ENCODE data around the gene F7.
"Not testable (repeated sequence)": the region's sequence is repeated elsewhere in the genome, so short reads cannot be mapped to it uniquely, and the experiment has no call there.

The F7 gene

DNA sequence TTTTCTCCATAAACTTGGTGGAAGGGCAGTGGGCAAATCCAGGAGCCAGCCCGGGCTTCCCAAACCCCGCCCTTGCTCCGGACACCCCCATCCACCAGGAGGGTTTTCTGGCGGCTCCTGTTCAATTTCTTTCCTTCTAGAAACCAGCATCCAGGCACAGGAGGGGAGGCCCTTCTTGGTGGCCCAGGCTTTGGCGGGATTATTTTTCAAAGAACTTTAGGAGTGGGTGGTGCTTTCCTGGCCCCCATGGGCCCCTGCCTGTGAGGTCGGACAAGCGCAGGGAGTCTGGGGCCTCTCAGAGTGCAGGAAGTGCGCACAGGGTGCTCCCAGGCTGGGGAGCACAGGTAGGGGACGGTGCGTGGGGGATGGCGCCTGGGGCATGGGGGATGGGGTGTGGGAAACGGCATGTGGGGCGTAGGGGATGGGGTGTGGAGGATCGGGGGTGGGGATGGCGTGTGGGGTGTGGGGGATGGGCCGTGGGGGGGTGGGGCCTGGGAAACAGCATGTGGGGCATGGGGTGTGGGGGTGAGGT lies 396 bp downstream of the F7 start:
- DNase-seq: no peak

DNA sequence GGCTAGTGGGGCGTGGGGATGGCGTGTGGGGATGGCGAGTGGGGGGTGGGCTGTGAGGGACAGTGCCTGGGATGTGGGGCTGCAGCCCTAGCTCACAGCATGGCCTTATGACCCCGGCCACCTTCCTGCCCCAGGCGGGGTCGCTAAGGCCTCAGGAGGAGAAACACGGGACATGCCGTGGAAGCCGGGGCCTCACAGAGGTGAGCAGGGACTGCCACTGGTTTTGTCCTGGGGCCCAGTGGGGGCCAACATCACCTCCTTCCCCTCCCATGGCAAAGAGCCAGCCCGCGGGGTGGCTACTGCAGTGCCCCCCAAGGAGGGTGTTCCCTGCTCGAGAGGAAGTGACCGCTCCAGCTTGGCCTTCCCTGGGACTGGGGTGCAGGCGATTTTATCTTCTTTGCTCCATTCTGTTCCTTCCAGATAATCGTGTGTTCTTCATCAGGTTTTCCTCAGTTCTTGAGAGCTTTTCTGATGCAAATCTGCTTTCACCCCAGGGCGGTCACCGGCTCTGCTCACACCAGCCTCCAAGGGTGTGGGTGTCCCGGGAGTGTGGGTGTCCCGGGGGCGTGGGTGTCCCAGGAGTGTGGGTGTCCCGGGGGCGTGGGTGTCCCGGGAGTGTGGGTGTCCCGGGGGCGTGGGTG lies 1.2 kb downstream of the F7 start:
- no peak for DNase-seq

DNA sequence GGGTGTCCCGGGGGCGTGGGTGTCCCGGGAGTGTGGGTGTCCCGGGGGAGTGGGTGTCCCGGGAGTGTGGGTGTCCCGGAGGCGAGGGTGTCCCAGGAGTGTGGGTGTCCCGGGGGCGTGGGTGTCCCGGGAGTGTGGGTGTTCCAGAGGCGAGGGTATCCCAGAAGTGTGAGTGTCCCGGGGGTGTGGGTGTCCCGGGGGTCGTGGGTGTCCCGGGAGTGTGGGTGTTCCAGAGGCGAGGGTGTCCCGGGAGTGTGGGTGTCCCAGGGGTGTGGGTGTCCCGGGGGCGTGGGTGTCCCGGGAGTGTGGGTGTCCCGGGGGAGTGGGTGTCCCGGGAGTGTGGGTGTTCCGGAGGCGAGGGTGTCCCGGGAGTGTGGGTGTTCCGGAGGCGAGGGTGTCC lies 2.9 kb downstream of the F7 start:
- not testable (repeated sequence) for DNase-seq

DNA sequence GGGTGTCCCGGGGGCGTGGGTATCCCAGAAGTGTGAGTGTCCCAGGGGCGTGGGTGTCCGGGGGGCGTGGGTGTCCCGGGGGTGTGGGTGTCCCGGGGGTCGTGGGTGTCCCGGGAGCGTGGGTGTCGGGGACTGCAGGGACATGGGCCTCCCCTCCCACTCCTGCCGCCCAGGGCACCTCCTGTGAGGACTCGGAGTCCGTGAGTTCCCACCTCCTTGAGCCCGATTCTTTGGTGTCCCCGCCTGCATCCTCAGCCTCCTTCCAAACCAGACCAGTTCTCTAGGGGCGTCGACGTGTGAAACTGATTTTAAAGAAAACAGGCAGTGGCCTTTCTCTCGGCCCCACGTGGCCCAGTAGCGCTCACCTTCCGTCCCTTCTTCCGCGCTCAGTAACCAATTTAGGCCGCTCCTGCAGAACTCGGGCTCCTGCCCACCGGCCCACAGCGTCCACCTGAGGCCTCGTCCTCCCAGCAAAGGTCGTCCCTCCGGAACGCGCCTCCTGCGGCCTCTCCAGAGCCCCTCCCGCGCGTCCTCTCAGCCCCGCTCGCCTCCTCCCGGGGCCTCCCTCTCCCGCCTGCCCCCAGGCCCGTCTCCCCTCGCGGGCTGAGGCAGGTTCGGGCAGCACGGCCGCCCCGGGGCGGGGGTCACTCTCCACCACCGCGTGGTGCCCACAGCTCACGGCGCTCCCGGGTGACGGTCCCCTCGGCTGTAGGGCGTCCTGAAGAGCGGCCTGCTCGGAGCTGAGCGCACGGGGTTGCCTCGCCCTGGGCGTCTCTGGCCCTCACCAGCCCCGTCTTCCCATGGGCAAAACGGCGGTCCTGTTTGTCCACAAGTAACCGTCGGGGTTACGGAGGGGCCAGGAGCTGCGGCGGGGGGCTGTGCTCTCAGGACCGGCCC lies 3.8 kb downstream of the F7 start:
- no peak for DNase-seq

DNA sequence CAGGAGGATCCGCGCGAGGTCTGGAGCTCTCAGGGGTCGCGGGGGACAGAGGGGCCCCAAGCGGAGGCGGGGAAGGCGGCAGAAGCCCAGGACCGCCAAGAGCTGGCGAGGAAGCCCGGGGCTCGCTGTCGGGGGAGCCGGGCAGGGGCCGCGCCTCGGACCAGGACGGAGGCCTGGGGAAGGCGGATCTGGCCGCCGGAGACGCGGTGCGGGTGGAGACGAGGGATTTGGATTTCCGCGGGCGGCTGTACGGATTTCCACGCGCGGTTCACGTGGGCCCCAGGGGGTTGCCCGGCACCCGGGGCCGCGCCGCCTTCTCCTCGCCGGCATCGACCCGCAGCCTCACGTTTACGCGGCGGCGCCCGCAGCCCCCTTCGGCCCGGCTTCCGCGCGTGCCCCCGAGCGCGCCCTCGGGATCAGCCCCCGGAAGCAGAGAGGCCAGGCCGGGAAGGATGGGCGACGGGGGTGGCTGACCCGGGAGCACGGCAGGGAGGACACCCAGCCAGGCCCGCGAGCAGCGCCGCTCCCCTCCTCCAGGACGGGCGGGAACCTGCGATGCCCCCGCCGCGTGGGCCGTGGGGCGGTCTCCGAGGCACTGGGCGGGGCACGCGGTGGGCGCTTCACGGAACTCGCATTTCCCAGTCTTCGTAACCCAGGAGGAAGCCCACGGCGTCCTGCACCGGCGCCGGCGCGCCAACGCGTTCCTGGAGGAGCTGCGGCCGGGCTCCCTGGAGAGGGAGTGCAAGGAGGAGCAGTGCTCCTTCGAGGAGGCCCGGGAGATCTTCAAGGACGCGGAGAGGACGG lies 4.7 kb downstream of the F7 start:
- no peak for DNase-seq

DNA sequence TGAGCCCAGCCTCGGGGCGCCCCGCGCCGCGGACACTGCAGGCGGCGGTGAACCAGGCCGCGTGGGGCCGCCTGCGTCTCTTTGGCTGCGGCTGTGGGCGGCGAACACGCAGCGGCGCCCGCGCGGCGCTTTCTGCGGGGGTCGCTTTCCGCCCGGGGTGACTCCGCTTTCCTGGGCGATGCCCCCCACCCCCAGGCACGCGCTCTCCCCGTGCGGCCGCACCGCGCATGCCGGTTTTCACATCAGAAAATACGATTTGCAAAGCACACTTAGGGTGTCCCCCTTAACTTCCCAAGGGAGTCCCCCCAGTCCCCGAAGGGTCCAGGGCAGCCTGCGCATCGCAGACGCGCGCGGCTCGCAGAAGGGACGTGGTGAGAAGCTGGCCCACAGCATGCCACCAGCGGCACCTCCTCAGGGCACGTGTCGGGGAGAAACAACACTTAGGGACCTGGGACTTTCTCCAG lies 5.3 kb downstream of the F7 start:
- DNase-seq: no peak

DNA sequence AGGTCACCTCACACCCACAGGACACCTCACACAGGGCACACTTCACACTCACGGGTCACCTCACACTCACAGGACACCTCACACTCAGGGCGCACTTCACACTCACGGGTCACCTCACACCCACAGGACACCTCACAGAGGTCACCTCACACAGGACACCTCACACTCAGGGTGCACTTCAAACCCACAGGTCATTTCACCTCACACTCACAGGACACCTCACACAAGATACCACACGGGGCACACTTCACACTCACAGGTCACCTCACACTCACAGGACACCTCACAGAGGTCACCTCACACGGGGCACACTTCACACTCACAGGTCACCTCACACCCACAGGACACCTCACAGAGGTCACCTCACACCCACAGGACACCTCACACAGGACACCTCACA lies 6.2 kb downstream of the F7 start:
- DNase-seq: not testable (repeated sequence)

DNA sequence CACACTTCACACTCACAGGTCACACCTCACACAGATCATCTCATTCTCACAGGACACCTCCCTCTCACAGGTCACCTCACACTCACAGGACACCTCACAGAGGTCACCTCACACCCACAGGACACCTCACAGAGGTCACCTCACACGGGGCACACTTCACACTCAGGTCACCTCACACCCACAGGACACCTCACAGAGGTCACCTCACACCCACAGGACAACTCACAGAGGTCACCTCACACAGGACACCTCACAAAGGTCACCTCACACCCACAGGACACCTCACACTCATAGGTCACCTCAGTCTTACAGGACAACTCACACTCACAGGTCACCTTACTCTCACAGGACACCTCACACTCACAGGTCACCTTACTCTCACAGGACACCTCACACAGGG lies 6.9 kb downstream of the F7 start:
- not testable (repeated sequence) for DNase-seq

DNA sequence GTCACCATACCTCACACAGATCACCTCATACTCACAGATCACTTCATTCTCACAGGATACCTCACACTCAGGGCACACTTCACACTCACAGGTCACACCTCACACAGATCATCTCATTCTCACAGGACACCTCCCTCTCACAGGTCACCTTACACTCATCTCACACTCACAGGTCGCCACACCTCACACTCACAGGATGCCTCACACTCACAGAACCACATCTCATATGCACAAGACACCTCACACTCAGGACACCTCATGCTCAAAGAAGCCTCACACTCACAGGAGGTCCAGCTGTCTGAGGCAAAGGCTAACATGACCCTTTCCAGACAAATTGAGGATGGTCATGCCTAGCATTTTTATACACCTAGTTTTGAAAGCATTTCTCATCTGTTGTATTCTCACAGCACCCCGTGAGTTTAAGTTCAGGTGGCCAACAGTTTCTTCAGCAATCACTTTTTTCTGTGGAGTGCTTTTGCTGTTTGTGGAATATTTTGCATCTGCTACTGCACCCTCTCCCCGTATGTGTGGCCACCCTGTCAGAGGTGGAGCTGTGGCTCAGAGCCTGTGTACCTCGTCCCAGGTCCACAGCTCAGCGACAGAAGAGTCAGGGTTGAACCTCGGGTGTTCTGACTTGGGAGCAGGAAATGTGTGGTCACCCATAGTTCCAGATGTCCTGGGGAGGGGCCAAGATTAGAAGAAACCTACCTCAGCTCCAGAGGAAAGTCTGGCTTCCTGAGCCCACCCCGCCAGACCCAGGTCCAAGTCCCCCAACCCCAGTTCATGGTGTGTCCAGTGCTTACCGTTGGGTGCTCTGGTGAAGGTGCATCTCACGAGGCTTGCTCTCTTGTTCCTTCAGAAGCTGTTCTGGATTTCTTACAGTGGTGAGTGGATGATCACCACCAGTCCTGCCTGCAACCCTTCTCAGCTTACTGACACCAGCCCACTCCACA lies 7.6 kb downstream of the F7 start:
- DNase-seq: no peak

DNA sequence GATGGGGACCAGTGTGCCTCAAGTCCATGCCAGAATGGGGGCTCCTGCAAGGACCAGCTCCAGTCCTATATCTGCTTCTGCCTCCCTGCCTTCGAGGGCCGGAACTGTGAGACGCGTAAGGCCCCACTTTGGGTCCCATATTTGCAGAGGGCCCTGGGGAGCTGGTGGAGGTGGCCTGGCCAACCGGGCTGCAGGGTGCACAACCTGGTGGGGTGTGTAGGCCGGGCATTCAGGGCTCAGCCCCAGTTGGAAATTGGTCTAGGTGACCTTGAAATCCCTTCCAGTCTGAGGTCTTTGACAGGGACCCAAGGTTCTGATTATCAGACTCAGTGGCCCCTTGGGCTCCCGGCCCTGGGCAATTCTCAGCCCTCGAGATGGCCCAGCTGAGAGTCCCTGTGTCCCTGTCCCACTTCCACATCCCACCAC lies 8.3 kb downstream of the F7 start:
- DNase-seq: no peak

DNA sequence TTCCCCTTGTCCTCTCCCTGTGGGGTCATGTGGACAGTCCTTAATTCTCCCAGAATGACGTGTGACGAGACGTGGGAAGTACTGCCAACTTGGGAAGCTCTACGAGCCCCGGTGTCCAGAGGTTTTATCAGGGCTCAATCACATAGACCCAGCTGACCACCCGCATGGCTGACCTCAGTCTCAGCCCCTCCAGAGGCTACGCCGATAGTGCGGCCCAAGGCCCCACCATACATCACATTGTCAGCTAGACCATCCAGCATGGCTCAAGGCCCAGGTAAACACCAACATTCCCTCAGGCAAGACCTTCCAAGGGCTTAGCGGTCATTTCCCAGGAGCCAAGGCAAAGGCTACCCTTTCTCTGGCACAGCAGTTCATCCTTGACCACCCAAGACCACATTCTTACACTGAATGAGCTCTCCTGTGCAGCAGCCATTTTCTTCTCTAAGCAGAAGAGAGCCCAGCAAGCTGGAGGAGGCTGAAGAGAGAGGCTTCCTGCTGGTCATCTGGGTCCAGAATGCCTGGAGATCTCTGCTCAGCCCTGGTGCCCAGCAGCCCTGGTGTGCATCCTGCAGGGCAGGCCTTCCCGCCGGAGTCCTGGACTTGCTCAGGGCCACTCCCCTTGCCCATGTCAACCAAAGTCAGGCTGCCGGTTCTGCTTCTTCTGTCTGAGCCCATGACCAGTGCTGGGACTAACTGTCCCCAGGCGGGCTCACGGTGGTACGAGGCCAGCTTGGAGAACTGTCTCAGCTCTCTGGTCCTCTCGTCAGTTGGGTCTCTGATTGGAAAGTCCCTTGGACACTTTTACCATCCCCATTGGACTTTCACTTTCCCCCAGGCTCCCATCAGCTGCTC lies 9.1 kb downstream of the F7 start:
- DNase-seq: no peak

DNA sequence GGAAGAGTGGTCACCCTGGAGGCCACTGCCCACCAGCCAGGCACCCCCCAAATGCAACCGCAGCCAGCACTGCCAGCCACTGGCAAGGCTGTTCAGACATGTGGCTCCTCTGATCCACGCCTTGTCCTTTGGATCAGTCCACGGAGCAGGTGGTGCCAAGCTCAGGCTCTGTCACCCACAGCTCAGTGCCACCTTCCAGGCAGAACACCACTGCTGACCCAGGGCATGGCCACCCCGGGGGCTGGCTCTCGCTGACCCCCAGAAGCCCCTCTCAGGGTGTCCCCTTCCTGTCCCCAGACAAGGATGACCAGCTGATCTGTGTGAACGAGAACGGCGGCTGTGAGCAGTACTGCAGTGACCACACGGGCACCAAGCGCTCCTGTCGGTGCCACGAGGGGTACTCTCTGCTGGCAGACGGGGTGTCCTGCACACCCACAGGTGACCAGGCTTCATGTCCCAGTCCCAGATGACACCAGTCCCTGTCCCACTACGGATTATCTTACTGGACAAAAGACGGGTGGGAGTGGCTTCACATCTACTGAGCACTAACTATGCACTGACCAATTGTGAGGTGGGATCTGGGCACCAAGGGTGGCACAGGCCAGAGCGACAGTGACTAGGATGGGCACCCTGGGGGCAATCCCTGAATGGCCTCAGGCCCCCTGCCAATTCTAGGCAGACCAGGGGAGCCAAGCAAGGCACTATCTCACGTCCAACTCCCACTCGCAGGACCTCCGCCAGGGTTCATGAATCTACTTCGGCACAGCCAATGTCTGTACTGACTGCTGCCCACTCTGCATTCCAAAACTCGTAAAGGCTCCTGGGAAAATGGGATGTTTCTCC lies 10.0 kb downstream of the F7 start:
- no peak for DNase-seq

DNA sequence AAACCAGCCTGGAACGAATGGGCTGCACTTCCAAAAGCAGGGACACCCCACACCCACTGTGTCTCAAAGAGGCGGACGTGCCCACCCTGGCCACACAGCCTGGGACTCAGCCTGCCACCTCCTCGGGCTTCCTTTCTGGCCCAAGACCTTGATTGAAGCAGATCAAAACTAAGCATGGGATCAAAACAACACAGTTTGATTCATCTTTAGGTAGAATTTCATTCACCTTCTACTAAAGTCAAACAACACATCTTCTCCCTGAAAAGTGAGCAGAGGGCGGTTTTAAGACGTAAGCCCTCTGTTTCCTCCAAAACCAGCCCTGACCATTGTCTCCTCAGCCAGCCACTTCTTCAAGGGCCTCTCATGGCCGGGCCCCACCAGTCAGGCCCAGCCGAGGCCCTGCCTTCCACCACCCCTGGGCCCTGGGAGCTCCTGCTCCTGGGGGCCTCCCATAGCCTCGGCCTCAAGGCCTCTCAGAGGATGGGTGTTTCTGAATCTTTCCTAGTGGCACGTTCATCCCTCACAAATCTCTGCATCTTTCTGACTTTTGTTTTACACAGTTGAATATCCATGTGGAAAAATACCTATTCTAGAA lies 10.7 kb downstream of the F7 start:
- DNase-seq: no peak

DNA sequence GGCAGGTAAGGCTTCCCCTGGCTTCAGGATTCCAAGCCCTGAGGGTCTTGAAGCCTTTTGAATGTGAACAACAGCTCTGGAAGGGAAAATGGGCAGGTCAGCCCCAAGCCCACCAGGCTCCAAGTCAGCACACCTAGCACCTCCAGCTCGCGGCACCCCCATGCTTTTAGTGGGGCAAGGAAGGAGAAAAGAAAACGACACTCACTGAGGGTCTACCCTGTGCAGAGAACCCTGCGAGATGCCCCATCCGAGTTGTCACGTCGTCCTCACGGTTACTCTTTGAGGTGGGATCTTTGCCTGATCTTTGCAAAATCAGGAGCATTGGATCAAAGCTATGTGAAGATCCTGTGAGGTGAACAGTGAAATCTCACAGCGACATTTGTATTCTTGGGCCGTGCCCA lies 11.3 kb downstream of the F7 start:
- no peak for DNase-seq

DNA sequence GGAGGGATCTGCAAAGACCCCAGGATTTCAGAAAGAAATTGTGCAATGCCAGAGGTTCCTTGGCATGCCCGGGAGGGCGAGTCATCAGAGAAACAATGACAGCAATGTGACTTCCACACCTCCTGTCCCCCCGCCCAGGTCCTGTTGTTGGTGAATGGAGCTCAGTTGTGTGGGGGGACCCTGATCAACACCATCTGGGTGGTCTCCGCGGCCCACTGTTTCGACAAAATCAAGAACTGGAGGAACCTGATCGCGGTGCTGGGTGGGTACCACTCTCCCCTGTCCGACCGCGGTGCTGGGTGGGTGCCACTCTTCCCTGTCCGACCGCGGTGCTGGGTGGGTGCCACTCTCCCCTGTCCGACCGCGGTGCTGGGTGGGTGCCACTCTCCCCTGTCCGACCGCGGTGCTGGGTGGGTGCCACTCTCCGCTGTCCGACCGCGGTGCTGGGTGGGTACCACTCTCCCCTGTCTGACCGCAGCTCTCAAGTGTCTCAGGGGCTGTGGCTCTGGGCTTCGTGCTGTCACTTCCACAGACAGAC lies 11.8 kb downstream of the F7 start:
- no peak for DNase-seq

DNA sequence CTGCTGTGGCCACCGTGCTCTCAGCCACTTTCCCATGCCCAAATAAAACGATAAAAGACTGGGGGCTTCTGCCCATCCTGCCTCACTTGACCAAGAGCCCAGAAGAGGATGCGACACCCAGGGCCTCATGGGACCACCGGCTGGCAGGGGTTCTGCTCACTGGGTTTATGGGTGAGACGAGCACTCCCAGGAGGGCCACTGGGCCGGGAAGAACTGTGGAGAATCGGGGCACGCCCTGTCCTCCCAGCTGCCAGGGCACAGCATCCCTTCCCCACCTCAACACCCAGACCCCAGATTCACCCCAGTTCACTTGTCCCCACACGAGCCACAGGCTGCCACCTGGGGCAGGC lies 12.3 kb downstream of the F7 start:
- DNase-seq: no peak

DNA sequence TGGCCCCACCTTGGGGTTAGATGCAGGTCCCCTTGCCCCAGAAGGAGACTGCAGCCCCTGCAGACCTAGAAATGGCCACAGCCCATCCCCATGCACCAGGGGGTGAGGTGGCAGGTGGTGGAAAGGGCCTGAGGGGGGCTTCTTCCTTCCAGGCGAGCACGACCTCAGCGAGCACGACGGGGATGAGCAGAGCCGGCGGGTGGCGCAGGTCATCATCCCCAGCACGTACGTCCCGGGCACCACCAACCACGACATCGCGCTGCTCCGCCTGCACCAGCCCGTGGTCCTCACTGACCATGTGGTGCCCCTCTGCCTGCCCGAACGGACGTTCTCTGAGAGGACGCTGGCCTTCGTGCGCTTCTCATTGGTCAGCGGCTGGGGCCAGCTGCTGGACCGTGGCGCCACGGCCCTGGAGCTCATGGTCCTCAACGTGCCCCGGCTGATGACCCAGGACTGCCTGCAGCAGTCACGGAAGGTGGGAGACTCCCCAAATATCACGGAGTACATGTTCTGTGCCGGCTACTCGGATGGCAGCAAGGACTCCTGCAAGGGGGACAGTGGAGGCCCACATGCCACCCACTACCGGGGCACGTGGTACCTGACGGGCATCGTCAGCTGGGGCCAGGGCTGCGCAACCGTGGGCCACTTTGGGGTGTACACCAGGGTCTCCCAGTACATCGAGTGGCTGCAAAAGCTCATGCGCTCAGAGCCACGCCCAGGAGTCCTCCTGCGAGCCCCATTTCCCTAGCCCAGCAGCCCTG lies 12.8 kb downstream of the F7 start:
- no peak for DNase-seq

DNA sequence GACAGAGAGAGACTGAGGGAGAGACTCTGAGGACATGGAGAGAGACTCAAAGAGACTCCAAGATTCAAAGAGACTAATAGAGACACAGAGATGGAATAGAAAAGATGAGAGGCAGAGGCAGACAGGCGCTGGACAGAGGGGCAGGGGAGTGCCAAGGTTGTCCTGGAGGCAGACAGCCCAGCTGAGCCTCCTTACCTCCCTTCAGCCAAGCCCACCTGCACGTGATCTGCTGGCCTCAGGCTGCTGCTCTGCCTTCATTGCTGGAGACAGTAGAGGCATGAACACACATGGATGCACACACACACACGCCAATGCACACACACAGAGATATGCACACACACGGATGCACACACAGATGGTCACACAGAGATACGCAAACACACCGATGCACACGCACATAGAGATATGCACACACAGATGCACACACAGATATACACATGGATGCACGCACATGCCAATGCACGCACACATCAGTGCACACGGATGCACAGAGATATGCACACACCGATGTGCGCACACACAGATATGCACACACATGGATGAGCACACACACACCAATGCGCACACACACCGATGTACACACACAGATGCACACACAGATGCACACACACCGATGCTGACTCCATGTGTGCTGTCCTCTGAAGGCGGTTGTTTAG lies 13.7 kb downstream of the F7 start:
- DNase-seq: no peak

All from C1 segment of cervical spinal cord (tissue), 14 donors.